Liver (tissue), 9 donors: ENCODE data around the gene ZNG1C. TPM values are rescaled to one million over a fixed set of nuclear protein-coding genes. Genes with fewer than 3 reads are reported as not detected.
"Not testable (repeated sequence)": the region's sequence is repeated elsewhere in the genome, so short reads cannot be mapped to it uniquely, and the experiment has no call there.

Experiments used
- DNase-seq: peaks from one replicate; pipeline ENCODE4 v3.0.0-alpha.2; 2017; ENCODE audit warnings: low spot score
- H3K27ac ChIP-seq, 2 donors: one replicate each; pipeline ENCODE4 v1.7.0; 2013; ENCODE audit warnings: inconsistent platforms in 2 of 2, low read length in 2 of 2, control low read depth in 1 of 2, low read depth in 1 of 2, mild to moderate bottlenecking in 1 of 2
- H3K27me3 ChIP-seq, 4 donors: one replicate each; pipeline versions ENCODE4 v1.6.1 to v1.7.0; 2013; ENCODE audit warnings: low read length in 3 of 4, inconsistent platforms in 1 of 4, mild to moderate bottlenecking in 1 of 4, moderate library complexity in 1 of 4; ENCODE audit not compliant: control insufficient read depth in 4 of 4, insufficient read depth in 4 of 4
- H3K36me3 ChIP-seq, 4 donors: one replicate each; pipeline versions ENCODE4 v1.6.1 to v1.7.0; 2013; ENCODE audit warnings: low read length in 3 of 4, mild to moderate bottlenecking in 3 of 4, low read depth in 1 of 4, moderate library complexity in 1 of 4; ENCODE audit not compliant: control insufficient read depth in 4 of 4, insufficient read depth in 3 of 4
- H3K4me1 ChIP-seq, 4 donors: one replicate each; pipeline versions ENCODE4 v1.6.1 to v1.7.0; 2013; ENCODE audit warnings: low read length in 3 of 4, mild to moderate bottlenecking in 3 of 4, moderate library complexity in 1 of 4; ENCODE audit not compliant: control insufficient read depth in 4 of 4, insufficient read depth in 4 of 4
- H3K4me3 ChIP-seq, 3 donors: one replicate each; pipeline versions ENCODE4 v1.6.1 to v1.7.0; 2013; ENCODE audit warnings: low read length in 3 of 3, control low read depth in 1 of 3, low read depth in 1 of 3, mild to moderate bottlenecking in 1 of 3
- H3K9ac ChIP-seq, 2 donors: one replicate each; pipeline ENCODE4 v1.7.0; 2013; ENCODE audit warnings: low read length in 2 of 2, mild to moderate bottlenecking in 2 of 2, moderate library complexity in 2 of 2, control low read depth in 1 of 2, low read depth in 1 of 2
- H3K9me3 ChIP-seq, 4 donors: one replicate each; pipeline versions ENCODE4 v1.6.1 to v1.7.0; 2013; ENCODE audit warnings: low read length in 3 of 4; ENCODE audit not compliant: control insufficient read depth in 4 of 4
- WGBS: extraction: QIAGEN DNeasy Blood & Tissue Kit; methylation state at CpG from one replicate; pipeline ENCODE4 v1.1.7; 2013; 5-methylcytosine and 5-hydroxymethylcytosine counted together
- polyA plus RNA-seq, 2 donors: library from polyadenylated mRNA; stranded (reverse) in 1 of 2; unstranded in 1 of 2; fragments of 200-250 nt in 1 of 2; fragments of >200 nt in 1 of 2; fragmentation: Nextera tagmentation in 1 of 2; extraction: Ambion mirVana in 1 of 2; gene quantifications; one replicate each; pipeline versions ENCODE4 v1.2.1 to v1.2.3, GENCODE V29; 2013 to 2015
- total RNA-seq, 2 donors: library from RNA; depleted of rRNA; stranded (reverse); fragments of >200 nt; gene quantifications; one replicate each; pipeline ENCODE4 v1.2.3, GENCODE V29; 2014
- donor health status: healthy.
- donor health status: healthy.
- donor health status: healthy.
- donor health status: healthy.
- donor health status: healthy.

The ZNG1C gene
- total RNA-seq (10 to 100 TPM; 16.7 to 35.3 TPM), polyA plus RNA-seq (10 to 100 TPM; 20.3 to 63.3 TPM)

GRCh38 chr9:68241683-68242082, at the start of gene ZNG1C:
Gene ZNG1C, plus strand, starts transcription at chr9:68241983. Its CDS starts 49 bp downstream, at chr9:68242032.
- not testable (repeated sequence) for H3K9ac ChIP-seq, H3K4me3 ChIP-seq, H3K36me3 ChIP-seq, H3K4me1 ChIP-seq, DNase-seq, H3K9me3 ChIP-seq, H3K27me3 ChIP-seq, H3K27ac ChIP-seq
- WGBS: no CpG with 5 or more reads among the region's 32 CpGs

GRCh38 chr9:68242437-68242836, 654 bp downstream of the ZNG1C start:
- H3K9ac ChIP-seq, H3K36me3 ChIP-seq, DNase-seq, H3K9me3 ChIP-seq, H3K4me3 ChIP-seq, H3K27ac ChIP-seq, H3K27me3 ChIP-seq, H3K4me1 ChIP-seq: not testable (repeated sequence)
- WGBS: no CpG with 5 or more reads among the region's 11 CpGs

GRCh38 chr9:68281041-68281440, 39.3 kb downstream of the ZNG1C start:
- not testable (repeated sequence) for DNase-seq, H3K27me3 ChIP-seq, H3K4me1 ChIP-seq, H3K9me3 ChIP-seq, H3K4me3 ChIP-seq, H3K36me3 ChIP-seq, H3K9ac ChIP-seq, H3K27ac ChIP-seq
- WGBS: 98% methylated on average over 10 of the region's 16 CpGs

GRCh38 chr9:68302567-68302966, 60.8 kb downstream of the ZNG1C start, which contains the start of gene FOXD4L3:
Gene FOXD4L3, plus strand, starts transcription at chr9:68302867. Its CDS starts 85 bp downstream, at chr9:68302952.
- H3K9me3 ChIP-seq, H3K27ac ChIP-seq, H3K9ac ChIP-seq, H3K27me3 ChIP-seq, H3K4me3 ChIP-seq, H3K36me3 ChIP-seq, H3K4me1 ChIP-seq, DNase-seq: not testable (repeated sequence)
- WGBS: 16% methylated on average over 3 of the region's 15 CpGs

- not testable (repeated sequence) for H3K27me3 ChIP-seq, H3K27ac ChIP-seq, H3K9ac ChIP-seq, H3K9me3 ChIP-seq, H3K4me3 ChIP-seq, DNase-seq, H3K36me3 ChIP-seq, H3K4me1 ChIP-seq
- 4% methylated on average over 9 of the region's 30 CpGs for WGBS
Measured at GRCh38 chr9:68303771-68304170, 62.0 kb downstream of the ZNG1C start.

GRCh38 chr9:68304212-68304611, 62.4 kb downstream of the ZNG1C start:
- not testable (repeated sequence) for H3K9ac ChIP-seq, DNase-seq, H3K27me3 ChIP-seq, H3K9me3 ChIP-seq, H3K4me3 ChIP-seq, H3K36me3 ChIP-seq, H3K27ac ChIP-seq, H3K4me1 ChIP-seq
- 14% methylated on average over 7 of the region's 21 CpGs for WGBS

GRCh38 chr9:68304777-68305176, 63.0 kb downstream of the ZNG1C start:
- H3K4me1 ChIP-seq, DNase-seq, H3K9ac ChIP-seq, H3K36me3 ChIP-seq, H3K27ac ChIP-seq, H3K27me3 ChIP-seq, H3K9me3 ChIP-seq, H3K4me3 ChIP-seq: not testable (repeated sequence)
- WGBS: 22% methylated on average over 2 of the region's 4 CpGs

- not testable (repeated sequence) for DNase-seq, H3K9ac ChIP-seq, H3K4me1 ChIP-seq, H3K27me3 ChIP-seq, H3K27ac ChIP-seq, H3K9me3 ChIP-seq, H3K36me3 ChIP-seq, H3K4me3 ChIP-seq
- 20% methylated on average over 8 of the region's 21 CpGs for WGBS
Measured at GRCh38 chr9:68305680-68306285, 64.0 kb downstream of the ZNG1C start.
